Measurements from ENCODE around the gene ZDHHC18. TPM values are rescaled to one million over a fixed set of nuclear protein-coding genes. Genes with fewer than 3 reads are reported as not detected.

ZDHHC18 gene
- total RNA-seq (2021; fragmentation: NEBNext Ultra II Directional; extraction: Animal tissue kit (Norgen Biotek cat#: 25700)) (29.2 and 29.7 TPM in 2 replicates), polyA plus RNA-seq (2011; rRNA removed) (49.8 and 61.3 TPM in 2 replicates), polyA minus RNA-seq (2011; rRNA and poly(A)+ RNA removed) (47.7 and 51.8 TPM in 2 replicates)
- 38.2 TPM for polyA plus RNA-seq (2011; cell fraction: cytosol; rRNA removed)
- 48.3 TPM for polyA plus RNA-seq (2011; cell fraction: nucleus; rRNA removed)
- 16.3 to 34.7 TPM (median 30.6 TPM) in 4 replicates for polyA plus RNA-seq (2012, experiment 1 of 2)
- 31.7 TPM for polyA plus RNA-seq (2012, experiment 2 of 2)
- 30.5 TPM for polyA plus RNA-seq (2013, experiment 1 of 2)
- polyA plus RNA-seq (2013, experiment 2 of 2): 34.5 TPM
- 24.8 TPM for polyA minus RNA-seq (2011; cell fraction: cytosol; rRNA and poly(A)+ RNA removed)
- polyA minus RNA-seq (2011; cell fraction: nucleus; rRNA and poly(A)+ RNA removed): 16.9 TPM
- long read RNA-seq, experiment 1, full-length matches to known transcripts: 7 of 36 reads
- long read RNA-seq, experiment 1, partial matches to known transcripts: 23 of 36 reads
- long read RNA-seq, experiment 1, other reads (novel, unspliced or antisense): 6 of 36 reads
- long read RNA-seq, experiment 2, partial matches to known transcripts: 1 of 4 reads
- long read RNA-seq, experiment 2, other reads (novel, unspliced or antisense): 3 of 4 reads

- Histone ChIP-seq H4K8ac (ENCODE audit: extremely low read depth, insufficient read depth, low read length) (peak within 1 kb of the TSS; percentile 80), H3K23ac (ENCODE audit: insufficient read length) (no peak within 1 kb of the TSS), H3K14ac (ENCODE audit: insufficient read length) (no peak within 1 kb of the TSS), H3K23me2 (ENCODE audit: low read depth, low read length) (peaks cover 6% of the 10 kb centered on the region; the same call in 1 of the 2 replicates), H3K36me3 (ENCODE audit: control insufficient read depth in 2 of 4, insufficient read depth in 4 of 4, low read length in 3 of 4) (peaks cover 0 to under 1% (median 0%) of the 10 kb centered on the region in 4 experiments; a peak in 1 of 8 replicates), H4K20me1 (replicated peaks in 1 of 2; ENCODE audit: control insufficient read depth in 1 of 2, insufficient read depth in 2 of 2, low read length in 2 of 2) (peaks cover 9% of the 10 kb centered on the region in 2 experiments), H2BK20ac (ENCODE audit: low read length) (no peak within 1 kb of the TSS), H2BK15ac (ENCODE audit: low read length) (peak within 1 kb of the TSS; percentile 95; the same call in 1 of the 2 replicates), H3K79me1 (ENCODE audit: low read depth, low read length) (peaks cover 12% of the 10 kb centered on the region), H2AK5ac (ENCODE audit: low read depth, low read length) (no peak within 1 kb of the TSS), H2BK5ac (ENCODE audit: low read depth, low read length) (no peak within 1 kb of the TSS; the same call in 1 of the 2 replicates), H3K4me2 (ENCODE audit: insufficient read depth in 1 of 2, low read depth in 2 of 2, low read length in 2 of 2) (peak within 1 kb of the TSS; percentile 88 to 93), H4K91ac (replicated peaks; ENCODE audit: insufficient read length, low read length) (peak within 1 kb of the TSS; percentile 91), H4K5ac (ENCODE audit: insufficient read length, low read depth, low read length) (peak within 1 kb of the TSS; percentile 67), H3K27me3 (replicated peaks in 1 of 4; ENCODE audit: control insufficient read depth in 3 of 4, extremely low read depth in 1 of 4, insufficient read depth in 3 of 4, low read length in 3 of 4) (no peaks in the 10 kb centered on the region), H3K79me2 (ENCODE audit: control insufficient read depth in 1 of 2, insufficient read depth in 2 of 2, low read length in 2 of 2) (peaks cover 0 to 11% of the 10 kb centered on the region in 2 experiments; a peak in 1 of 4 replicates), H3K9me3 (ENCODE audit: insufficient read depth in 2 of 2, low read depth in 1 of 2, low read length in 1 of 2) (no peaks in the 10 kb centered on the region), H3K27ac (ENCODE audit: low read depth, low read length) (no peak within 1 kb of the TSS), H3K9ac (replicated peaks in 1 of 4; ENCODE audit: extremely low read depth in 1 of 4, low read depth in 3 of 4, low read length in 3 of 4) (peak within 1 kb of the TSS; percentile 42 to 80 (median 64)), H3K18ac (ENCODE audit: extremely low read depth, low read length) (peak within 1 kb of the TSS; percentile 87; the same call in 1 of the 2 replicates), H2BK12ac (ENCODE audit: low read depth, low read length) (no peak within 1 kb of the TSS), H2AFZ (ENCODE audit: low read length) (peak within 1 kb of the TSS; percentile 100), H3K56ac (replicated peaks; ENCODE audit: insufficient read length, low read depth, low read length) (peak within 1 kb of the TSS; percentile 53), H3K4ac (replicated peaks; ENCODE audit: insufficient read length, low read depth, low read length) (no peak within 1 kb of the TSS), H3K4me3 (ENCODE audit: extremely low read depth in 1 of 4, insufficient read depth in 2 of 4, low read depth in 3 of 4, low read length in 4 of 4) (peak within 1 kb of the TSS; percentile 53 to 76 (median 56)), H3K4me1 (replicated peaks in 1 of 4; ENCODE audit: control insufficient read depth in 3 of 4, insufficient read depth in 4 of 4, low read length in 3 of 4) (peaks cover 6 to 9% (median 7%) of the 10 kb centered on the region in 4 experiments; a peak in 6 of 7 replicates), H2BK120ac (replicated peaks; ENCODE audit: low read depth, low read length) (peak within 1 kb of the TSS; percentile 59)
- WGBS, 2 experiments (ENCODE audit: extremely low coverage in 1 of 2, insufficient coverage in 1 of 2, insufficient read length in 1 of 2, insufficient replicate concordance in 2 of 2, low coverage in 1 of 2, low lambda C conversion rate in 2 of 2, missing lambda C conversion rate in 1 of 2): 9% methylated on average over 29 of the region's 107 CpGs; no CpG with 5 or more reads in 1 of the 2 experiments
- POLR2A ChIA-PET (ENCODE audit: partially characterized antibody): interaction anchor here (0.5 to 1.0 kb wide), 2 partner anchors 12 to 425 kb away, joined by 4 read pairs; no protein-coding TSS in a partner anchor
- CTCF ChIA-PET (ENCODE audit: partially characterized antibody): interaction anchor here (0.6 to 2.5 kb wide), 3 partner anchors 9 to 63 kb away, joined by 3 to 11 read pairs (median 4); no protein-coding TSS in a partner anchor
- DNase-seq (ENCODE audit: low read depth in 1 of 2, low spot score in 2 of 2) (peak in 1 of 2 experiments; percentile 86), FAIRE-seq (no peak)
- TF ChIP-seq YY1 (IDR thresholded peaks at IDR 0.05; ENCODE audit: low read depth, low read length): no peak
- TF ChIP-seq RNF2 (IDR thresholded peaks at IDR 0.05; ENCODE audit: borderline replicate concordance, low read depth, low read length, missing control alignments, poor library complexity, severe bottlenecking): no peak
- no peak for TF ChIP-seq BCL11A (IDR thresholded peaks at IDR 0.05; ENCODE audit: low read depth in 2 of 2, low read length in 2 of 2)
- TF ChIP-seq BRCA1 (IDR thresholded peaks at IDR 0.05; ENCODE audit: low read depth, low read length): no peak
- TF ChIP-seq, protein P1, sequence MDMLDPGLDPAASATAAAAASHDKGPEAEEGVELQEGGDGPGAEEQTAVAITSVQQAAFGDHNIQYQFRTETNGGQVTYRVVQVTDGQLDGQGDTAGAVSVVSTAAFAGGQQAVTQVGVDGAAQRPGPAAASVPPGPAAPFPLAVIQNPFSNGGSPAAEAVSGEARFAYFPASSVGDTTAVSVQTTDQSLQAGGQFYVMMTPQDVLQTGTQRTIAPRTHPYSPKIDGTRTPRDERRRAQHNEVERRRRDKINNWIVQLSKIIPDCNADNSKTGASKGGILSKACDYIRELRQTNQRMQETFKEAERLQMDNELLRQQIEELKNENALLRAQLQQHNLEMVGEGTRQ (IDR thresholded peaks at IDR 0.05; ENCODE audit: low read length): no peak; the same call in 1 of the 2 replicates
- TF ChIP-seq SIX5 (IDR thresholded peaks at IDR 0.05; ENCODE audit: low read depth, low read length): no peak
- no peak for TF ChIP-seq CREB1 (IDR thresholded peaks at IDR 0.05)
Observed at GRCh38 chr1:26826261-26827105, at the start of gene ZDHHC18. ZDHHC18 (plus strand) TSS chr1:26826688; CDS start chr1:26826805, 117 bp downstream.

Data from H1 (cell line).